DMS 273 treated with DMSO at 0.1 percent for 48 hours (cell line): ENCODE data around the gene AHDC1.
"Not testable (repeated sequence)": the region's sequence is repeated elsewhere in the genome, so short reads cannot be mapped to it uniquely, and the experiment has no call there.

Source experiments
- DNase-seq: peaks from one replicate; lab custom pipeline; 2025; lab: John Stamatoyannopoulos, UW

The AHDC1 gene

GRCh38 chr1:27634177-27634984, 30.4 kb upstream of the AHDC1 start:
- DNase-seq: no peak

- no peak for DNase-seq
Observed at GRCh38 chr1:27633640-27634176, 29.8 kb upstream of the AHDC1 start.

GRCh38 chr1:27633298-27633610, 29.3 kb upstream of the AHDC1 start:
- no peak for DNase-seq

- no peak for DNase-seq
Observed at GRCh38 chr1:27632387-27633297, 28.7 kb upstream of the AHDC1 start.

GRCh38 chr1:27630859-27631491, 27.0 kb upstream of the AHDC1 start:
- DNase-seq: no peak

- DNase-seq: no peak
Observed at GRCh38 chr1:27628712-27629111, 24.8 kb upstream of the AHDC1 start.

GRCh38 chr1:27627733-27628132, 23.8 kb upstream of the AHDC1 start:
- DNase-seq: not testable (repeated sequence)

- no peak for DNase-seq
Observed at GRCh38 chr1:27627061-27627460, 23.1 kb upstream of the AHDC1 start.

GRCh38 chr1:27626031-27626935, 22.3 kb upstream of the AHDC1 start:
- DNase-seq: no peak

GRCh38 chr1:27624467-27625178, 20.7 kb upstream of the AHDC1 start:
- no peak for DNase-seq

GRCh38 chr1:27623327-27624212, 19.6 kb upstream of the AHDC1 start:
- DNase-seq: no peak

GRCh38 chr1:27622828-27623227, 18.9 kb upstream of the AHDC1 start:
- DNase-seq: no peak

- DNase-seq: no peak
Observed at GRCh38 chr1:27621051-27621920, 17.3 kb upstream of the AHDC1 start.

GRCh38 chr1:27619782-27620438, 16.0 kb upstream of the AHDC1 start:
- not testable (repeated sequence) for DNase-seq

GRCh38 chr1:27618341-27619082, 14.6 kb upstream of the AHDC1 start:
- DNase-seq: no peak

GRCh38 chr1:27617420-27617819, 13.5 kb upstream of the AHDC1 start:
- no peak for DNase-seq

GRCh38 chr1:27616441-27616840, 12.5 kb upstream of the AHDC1 start:
- DNase-seq: no peak
